Keratinocyte (primary cell): ENCODE measurements around the gene ZNF362. TPM values are rescaled to one million over a fixed set of nuclear protein-coding genes. Genes with fewer than 3 reads are reported as not detected.
A peak's percentile ranks its signal among the peaks of the same experiment; 100 is the strongest.

Experiments used
- DNase-seq: peaks from one replicate; pipeline ENCODE4 v3.0.0-alpha.2; 2011; ENCODE audit warnings: low read depth, missing footprints, low spot score
- FAIRE-seq: peaks from 2 replicates; lab custom pipeline; 2011; peaks lifted over from hg19 to GRCh38; lab: Jason Lieb, UNC
- H2AFZ ChIP-seq: 2 replicates; pipeline ENCODE4 v1.6.0; 2012; ENCODE audit warnings: low read length, control low read depth, inconsistent platforms; ENCODE audit not compliant: control insufficient read depth
- H3K27ac ChIP-seq: 2 replicates; pipeline ENCODE4 v1.5.1; 2011; ENCODE audit warnings: low read length; ENCODE audit not compliant: control insufficient read depth, insufficient read depth
- H3K27me3 ChIP-seq: 3 replicates; pipeline ENCODE4 v1.6.0; 2011; ENCODE audit warnings: low read length; ENCODE audit not compliant: control insufficient read depth, insufficient read depth; ENCODE audit errors: extremely low read depth
- H3K36me3 ChIP-seq, 2 experiments: 2 replicates in 1 of 2; 3 replicates in 1 of 2; pipeline ENCODE4 v1.5.1; 2011; ENCODE audit warnings: low read length in 2 of 2, mild to moderate bottlenecking in 1 of 2; ENCODE audit not compliant: control insufficient read depth in 2 of 2, insufficient read depth in 2 of 2; ENCODE audit errors: extremely low read depth in 1 of 2
- H3K4me1 ChIP-seq: 3 replicates; pipeline ENCODE4 v1.5.1; 2011; ENCODE audit warnings: low read length; ENCODE audit not compliant: control insufficient read depth, insufficient read depth; ENCODE audit errors: extremely low read depth
- H3K4me2 ChIP-seq: 3 replicates; pipeline ENCODE4 v1.6.0; 2011; ENCODE audit warnings: low read depth, low read length; ENCODE audit not compliant: control insufficient read depth, insufficient read depth; ENCODE audit errors: extremely low read depth
- H3K4me3 ChIP-seq, 3 experiments: fragments of 200-600 bp in 1 of 3; sonication (generic) in 1 of 3; 2 replicates in 2 of 3; 3 replicates in 1 of 3; pipeline ENCODE4 v1.5.1; 2011 to 2016; ENCODE audit warnings: low read length in 3 of 3, mild to moderate bottlenecking in 3 of 3, control low read depth in 2 of 3, inconsistent platforms in 1 of 3, low read depth in 1 of 3, mixed read lengths in 1 of 3, mixed run types in 1 of 3, moderate library complexity in 1 of 3; ENCODE audit not compliant: control insufficient read depth in 2 of 3, insufficient read depth in 2 of 3; ENCODE audit errors: extremely low read depth in 1 of 3
- H3K79me2 ChIP-seq: 2 replicates; pipeline ENCODE4 v1.6.0; 2012; ENCODE audit warnings: low read length; ENCODE audit not compliant: control insufficient read depth, insufficient read depth
- H3K9ac ChIP-seq: 3 replicates; pipeline ENCODE4 v1.6.0; 2011; ENCODE audit warnings: low read length; ENCODE audit not compliant: control insufficient read depth, insufficient read depth; ENCODE audit errors: extremely low read depth
- H3K9me1 ChIP-seq: 3 replicates; pipeline ENCODE4 v1.6.0; 2011; ENCODE audit warnings: low read length; ENCODE audit not compliant: control insufficient read depth, insufficient read depth; ENCODE audit errors: extremely low read depth
- H3K9me3 ChIP-seq: 2 replicates; pipeline ENCODE4 v1.5.1; 2012; ENCODE audit warnings: low read depth, low read length; ENCODE audit not compliant: control insufficient read depth
- H4K20me1 ChIP-seq: 3 replicates; pipeline ENCODE4 v1.6.0; 2011; ENCODE audit warnings: low read length; ENCODE audit not compliant: control insufficient read depth, insufficient read depth; ENCODE audit errors: extremely low read depth
- EZH2 ChIP-seq: IDR thresholded peaks from one replicate; pipeline ENCODE4 v1.6.1; 2012; ENCODE audit warnings: inconsistent platforms, mild to moderate bottlenecking, low read length, moderate library complexity
- dilution Hi-C: fragments of 300-500 bp; cut with MboI; formaldehyde crosslinking; loops from one replicate; pipeline ENCODE4 v1.7.0; 2020; ENCODE audit warnings: low sequenced_read_pairs; ENCODE audit not compliant: extremely low pct_ligation_motif_present
- polyA plus RNA-seq, 5 experiments: library from polyadenylated mRNA; depleted of rRNA in 3 of 5; stranded (reverse) in 3 of 5; stranded (forward) in 1 of 5; unstranded in 1 of 5; fragments of >200 nt; gene quantifications; 1 replicate in 1 of 5; 2 replicates in 3 of 5; 3 replicates in 1 of 5; pipeline versions ENCODE4 v1.2.1 to v1.2.3, GENCODE V29; 2011 to 2012; ENCODE audit warnings: missing spikeins in 2 of 5, low read depth in 1 of 5, low replicate concordance in 1 of 5
- small RNA-seq, 3 experiments: library from RNA; depleted of rRNA; stranded (forward); fragments of <200 nt; gene quantifications; one replicate each; pipeline ENCODE3, GENCODE V24; 2012; ENCODE audit warnings: low read depth in 3 of 3, low replicate concordance in 1 of 3; ENCODE audit not compliant: insufficient read length in 3 of 3
- TF ChIP-seq, protein P1 (sequence below), 3 experiments: IDR thresholded peaks in 1 of 3; conservative IDR thresholded peaks in 1 of 3; optimal IDR thresholded peaks in 1 of 3; 2 replicates in 2 of 3; 3 replicates in 1 of 3; pipeline versions ENCODE3 to v1.5.1; 2011; ENCODE audit warnings: low read length in 3 of 3, mild to moderate bottlenecking in 3 of 3, moderate library complexity in 2 of 3, control low read depth in 1 of 3, inconsistent platforms in 1 of 3; ENCODE audit not compliant: insufficient read depth in 2 of 3; ENCODE audit errors: extremely low read depth in 1 of 3

Gene ZNF362
- polyA plus RNA-seq, 1 donor (not counting 4 experiments of a cell fraction or from before 2014, with no cell fraction given), result 2.2 TPM

DNA sequence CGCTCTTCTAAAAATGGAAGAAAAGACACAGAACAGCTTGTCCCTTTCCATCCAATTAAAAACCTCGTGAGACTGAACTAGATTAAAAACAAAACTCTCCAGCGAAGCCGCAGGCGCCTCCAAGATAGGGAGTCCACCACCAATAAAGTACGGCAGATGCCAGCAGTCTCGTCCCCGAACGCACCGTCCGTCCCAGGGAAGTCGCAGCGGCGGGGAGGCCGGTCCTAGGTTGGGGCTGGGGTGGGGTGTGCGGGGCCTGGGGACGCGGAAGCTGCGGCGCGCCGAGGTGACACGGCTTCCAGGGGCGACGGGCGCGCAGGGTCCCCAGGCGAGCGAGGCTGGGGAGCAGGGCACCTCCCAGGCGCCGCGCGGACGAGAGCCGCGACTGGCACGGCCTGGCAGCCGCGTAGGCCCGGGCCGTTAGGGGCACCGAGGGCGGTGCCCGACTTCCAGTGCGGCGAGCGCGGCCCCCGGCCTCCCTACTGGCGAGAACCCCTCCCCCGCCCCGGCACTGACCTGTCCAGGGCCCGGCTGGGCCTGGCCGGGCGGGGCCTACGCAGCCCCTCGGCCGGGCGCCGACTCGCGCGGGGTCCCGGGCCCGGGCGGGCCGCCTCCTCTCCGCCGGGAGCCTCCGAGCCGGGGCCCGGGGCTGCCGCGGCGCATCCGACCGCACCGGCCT lies 92.9 kb downstream of the ZNF362 start:
- Histone ChIP-seq H3K4me1 (peaks cover 40% of the 10 kb centered on the region), H3K36me3 (peaks cover 15 to 23% of the 10 kb centered on the region in 2 experiments)
- FAIRE-seq, result no peak

GRCh38 chr1:33349778-33350610 lies 93.7 kb downstream of the ZNF362 start:
- Histone ChIP-seq H3K4me1 (peaks cover 33% of the 10 kb centered on the region), H4K20me1 (no peaks in the 10 kb centered on the region), H2AFZ (peak overlapping the region; percentile 79), H3K9ac (peak overlapping the region; percentile 69), H3K27me3 (no peaks in the 10 kb centered on the region), H3K9me3 (no peaks in the 10 kb centered on the region), H3K9me1 (no peaks in the 10 kb centered on the region), H3K36me3 (peaks cover 17 to 19% of the 10 kb centered on the region in 2 experiments), H3K4me2 (peak overlapping the region; percentile 89), H3K4me3 (peak overlapping the region; percentile 54 to 79 (median 70)), H3K27ac (peak overlapping the region; percentile 74), H3K79me2 (peaks cover 47% of the 10 kb centered on the region)
- FAIRE-seq (no peak), DNase-seq (no peak)
- dilution Hi-C loops, result no loop called here
- TF ChIP-seq EZH2, result no peak
- TF ChIP-seq, protein P1, sequence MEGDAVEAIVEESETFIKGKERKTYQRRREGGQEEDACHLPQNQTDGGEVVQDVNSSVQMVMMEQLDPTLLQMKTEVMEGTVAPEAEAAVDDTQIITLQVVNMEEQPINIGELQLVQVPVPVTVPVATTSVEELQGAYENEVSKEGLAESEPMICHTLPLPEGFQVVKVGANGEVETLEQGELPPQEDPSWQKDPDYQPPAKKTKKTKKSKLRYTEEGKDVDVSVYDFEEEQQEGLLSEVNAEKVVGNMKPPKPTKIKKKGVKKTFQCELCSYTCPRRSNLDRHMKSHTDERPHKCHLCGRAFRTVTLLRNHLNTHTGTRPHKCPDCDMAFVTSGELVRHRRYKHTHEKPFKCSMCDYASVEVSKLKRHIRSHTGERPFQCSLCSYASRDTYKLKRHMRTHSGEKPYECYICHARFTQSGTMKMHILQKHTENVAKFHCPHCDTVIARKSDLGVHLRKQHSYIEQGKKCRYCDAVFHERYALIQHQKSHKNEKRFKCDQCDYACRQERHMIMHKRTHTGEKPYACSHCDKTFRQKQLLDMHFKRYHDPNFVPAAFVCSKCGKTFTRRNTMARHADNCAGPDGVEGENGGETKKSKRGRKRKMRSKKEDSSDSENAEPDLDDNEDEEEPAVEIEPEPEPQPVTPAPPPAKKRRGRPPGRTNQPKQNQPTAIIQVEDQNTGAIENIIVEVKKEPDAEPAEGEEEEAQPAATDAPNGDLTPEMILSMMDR (optimal IDR thresholded peaks at IDR 0.05 in 1 of 3, IDR thresholded peaks at IDR 0.05 in 1 of 3, conservative IDR thresholded peaks at IDR 0.05 in 1 of 3; ENCODE audit: extremely low read depth in 1 of 3, insufficient read depth in 2 of 3, low read length in 3 of 3), result peak in 1 of 3 experiments; percentile 6

More for the DNA sequence above, 92.9 kb downstream of the ZNF362 start:
- Histone ChIP-seq H3K9me1 (no peaks in the 10 kb centered on the region), H3K27ac (peak overlapping the region; percentile 69), H3K4me2 (peak overlapping the region; percentile 90), H4K20me1 (no peaks in the 10 kb centered on the region), H3K9me3 (no peaks in the 10 kb centered on the region), H2AFZ (no peak overlapping the region), H3K9ac (peak overlapping the region; percentile 69), H3K79me2 (peaks cover 55% of the 10 kb centered on the region), H3K27me3 (no peaks in the 10 kb centered on the region), H3K4me3 (peak overlapping the region; percentile 69 to 82 (median 79))
- DNase-seq, result no peak
- TF ChIP-seq, protein P1 (optimal IDR thresholded peaks at IDR 0.05 in 1 of 3, IDR thresholded peaks at IDR 0.05 in 1 of 3, conservative IDR thresholded peaks at IDR 0.05 in 1 of 3; ENCODE audit: extremely low read depth in 1 of 3, insufficient read depth in 2 of 3, low read length in 3 of 3), result no peak
- TF ChIP-seq EZH2, result no peak
- dilution Hi-C loops, result no loop called here

Small RNA genes lying within 50 kb of the gene (small RNA-seq; reads per million reads assigned to genes)
- gene RN7SKP16, result 0 to 0.25 (median 0) reads per million in 3 experiments

Other genes with a start within 250 kb of the ZNF362 start
- 193 to 258 TPM (median 256 TPM) in 3 replicates for gene AK2, start 219.6 kb upstream of the ZNF362 start, polyA plus RNA-seq
- gene AZIN2, start 175.3 kb upstream of the ZNF362 start, polyA plus RNA-seq, result 5.9 to 9.1 TPM (median 6.7 TPM) in 3 replicates
- 2.0 to 4.7 TPM (median 2.2 TPM) in 3 replicates for gene TRIM62, start 74.4 kb upstream of the ZNF362 start, polyA plus RNA-seq
- gene A3GALT2, start 64.6 kb downstream of the ZNF362 start, polyA plus RNA-seq, result not detected in 3 replicates
- gene PHC2, start 174.6 kb downstream of the ZNF362 start, polyA plus RNA-seq, result 34.7 to 101 TPM (median 51.7 TPM) in 3 replicates
- 2.1 to 3.1 TPM (median 2.7 TPM) in 3 replicates for gene ZSCAN20, start 216.2 kb downstream of the ZNF362 start, polyA plus RNA-seq